ENCODE results near the gene DDX42. TPM values are rescaled to one million over a fixed set of nuclear protein-coding genes. Genes with fewer than 3 reads are reported as not detected.

The DDX42 gene
- total RNA-seq, 5 donors from 2014 or later (not counting 1 experiment from before 2014, with no cell fraction given), result 110 to 141 (median 123) TPM

DNA sequence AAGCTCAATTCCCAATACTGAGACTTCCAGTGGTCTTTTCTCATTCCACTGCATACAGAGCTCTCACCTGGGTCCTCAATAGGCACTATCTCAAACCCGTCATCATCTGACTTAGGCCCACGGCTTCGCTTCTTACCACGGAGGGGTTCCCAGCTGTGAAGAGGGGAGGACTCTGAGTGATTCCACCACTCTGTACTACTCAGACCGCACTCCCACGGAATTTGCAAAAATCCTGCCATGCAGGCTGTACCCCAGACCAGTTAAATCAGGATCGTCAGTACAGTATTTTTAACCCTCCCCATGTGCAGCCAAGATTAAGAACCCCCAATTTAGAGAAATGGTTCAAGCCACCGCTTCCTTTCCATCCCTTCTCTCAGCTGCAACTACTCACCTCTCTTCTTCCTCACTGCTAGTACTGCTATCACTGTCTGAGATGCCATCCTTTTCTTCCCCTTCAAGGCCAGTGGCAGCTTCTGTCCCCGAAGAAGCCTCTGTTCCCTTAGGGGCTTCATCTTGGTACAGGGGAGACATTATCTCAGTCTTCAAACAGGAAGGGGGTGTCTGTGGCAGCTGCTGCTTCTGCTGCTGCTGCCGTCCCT lies 47.1 kb downstream of the DDX42 start:
- H3K36me3 ChIP-seq (ENCODE audit: control insufficient read depth in 2 of 2, extremely low read depth in 1 of 2, insufficient read depth in 1 of 2, low read length in 1 of 2), result peaks cover 29 to 94% of the 10 kb centered on the region in 2 donors
- Mint-ChIP-seq H3K4me1 (peaks cover 28 to 53% (median 29%) of the 10 kb centered on the region in 3 donors), H3K27me3 (no peaks in the 10 kb centered on the region), H3K27ac (peak overlapping the region in 1 of 2 donors; percentile 85), H3K4me3 (peak overlapping the region in 1 of 3 donors; percentile 17), H3K9me3 (no peaks in the 10 kb centered on the region), H3K36me3 (peaks cover 70% of the 10 kb centered on the region)
- no peak for ATAC-seq (replicated peaks in 1 of 4)
- CTCF ChIA-PET, result no interaction called here
- no peak overlapping the region for H3K4me3 ChIP-seq (ENCODE audit: control insufficient read depth in 1 of 2, extremely low read depth in 1 of 2, low read length in 1 of 2)
- no peaks in the 10 kb centered on the region for H3K9me3 ChIP-seq
- peaks cover 3 to 17% of the 10 kb centered on the region in 2 experiments for H3K4me1 ChIP-seq (ENCODE audit: control insufficient read depth in 1 of 2, extremely low read depth in 1 of 2, insufficient read depth in 2 of 2, low read length in 2 of 2)
- no peaks in the 10 kb centered on the region for H3K27me3 ChIP-seq (replicated peaks in 1 of 2; ENCODE audit: control insufficient read depth in 2 of 2, extremely low read depth in 1 of 2, insufficient read depth in 2 of 2, low read length in 1 of 2)
- no peak overlapping the region for H3K27ac ChIP-seq (ENCODE audit: low read length)
- POLR2A ChIA-PET, result interaction anchor here in 1 of 2 donors (0.6 kb wide), 2 partner anchors 23 to 24 kb away, joined by 4 to 5 read pairs; no protein-coding TSS in a partner anchor
- DNase-seq, result no peak
- 81% methylated on average over 4 of the region's 10 CpGs for WGBS (ENCODE audit: insufficient coverage)

DNA sequence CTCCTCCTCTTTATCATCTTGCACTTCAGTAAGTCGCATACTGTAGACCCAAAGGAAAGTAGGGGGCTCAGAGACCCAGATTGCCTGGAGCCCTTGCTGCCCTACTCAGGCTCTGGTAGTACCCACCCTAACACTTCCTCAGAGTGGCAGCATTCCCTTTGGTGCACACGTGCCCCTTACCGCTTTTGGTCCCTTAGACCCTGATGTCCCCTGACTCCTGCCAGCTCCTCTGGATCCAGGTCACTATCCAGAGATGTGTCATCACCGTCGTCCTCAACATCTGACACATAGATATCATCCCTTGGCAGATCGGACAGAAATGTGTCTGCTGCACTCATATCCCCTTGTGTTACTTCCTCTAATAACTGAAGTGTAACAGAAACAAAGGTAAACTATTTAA lies 47.8 kb downstream of the DDX42 start:
- peaks cover 7 to 24% of the 10 kb centered on the region in 2 experiments for H3K4me1 ChIP-seq (ENCODE audit: control insufficient read depth in 1 of 2, extremely low read depth in 1 of 2, insufficient read depth in 2 of 2, low read length in 2 of 2)
- H3K36me3 Mint-ChIP-seq, result peaks cover 67% of the 10 kb centered on the region
- H3K27ac ChIP-seq (ENCODE audit: low read length), result no peak overlapping the region
- 85% methylated on average over 2 of the region's 6 CpGs for WGBS (ENCODE audit: insufficient coverage)
- no peaks in the 10 kb centered on the region for H3K27me3 Mint-ChIP-seq
- no peaks in the 10 kb centered on the region for H3K27me3 ChIP-seq (replicated peaks in 1 of 2; ENCODE audit: control insufficient read depth in 2 of 2, extremely low read depth in 1 of 2, insufficient read depth in 2 of 2, low read length in 1 of 2)
- peaks cover 29 to 86% of the 10 kb centered on the region in 2 donors for H3K36me3 ChIP-seq (ENCODE audit: control insufficient read depth in 2 of 2, extremely low read depth in 1 of 2, insufficient read depth in 1 of 2, low read length in 1 of 2)
- POLR2A ChIA-PET, result interaction anchor here in 1 of 2 donors (0.6 kb wide), 1 partner anchor 22 kb away, joined by 5 read pairs; no protein-coding TSS in a partner anchor
- peak overlapping the region in 2 of 3 donors; percentile 39 to 48 for H3K4me3 Mint-ChIP-seq
- no peak for ATAC-seq (replicated peaks in 1 of 4)
- H3K4me1 Mint-ChIP-seq, result peaks cover 35 to 61% (median 37%) of the 10 kb centered on the region in 3 donors
- no peak for DNase-seq
- H3K27ac Mint-ChIP-seq, result peak overlapping the region; percentile 72 to 82
- CTCF ChIA-PET, result no interaction called here
- H3K9me3 ChIP-seq, result no peaks in the 10 kb centered on the region
- no peaks in the 10 kb centered on the region for H3K9me3 Mint-ChIP-seq
- no peak overlapping the region for H3K4me3 ChIP-seq (ENCODE audit: control insufficient read depth in 1 of 2, extremely low read depth in 1 of 2, low read length in 1 of 2)

DNA sequence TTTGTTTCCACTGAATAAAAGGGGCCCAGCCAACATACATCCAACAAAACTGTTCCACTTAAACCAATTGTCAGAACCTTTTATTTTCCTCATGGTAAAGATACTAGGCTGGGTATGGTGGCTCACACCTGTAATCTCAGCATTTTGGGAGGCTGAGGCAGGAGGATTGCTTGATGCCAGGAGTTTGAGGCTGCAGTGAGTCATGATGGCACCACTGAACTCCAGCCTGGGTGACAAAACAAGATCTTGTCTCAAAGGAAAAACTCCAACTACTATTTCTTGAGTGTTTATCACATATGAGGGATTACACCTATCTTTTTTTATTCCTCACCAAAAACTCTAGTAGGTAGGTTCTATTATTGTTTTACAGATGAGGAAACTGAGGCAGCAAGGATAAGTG lies 48.6 kb downstream of the DDX42 start:
- peaks cover 62% of the 10 kb centered on the region for H3K36me3 Mint-ChIP-seq
- peak overlapping the region; percentile 2 to 82 for H3K27ac Mint-ChIP-seq
- Histone ChIP-seq H3K9me3 (no peaks in the 10 kb centered on the region), H3K27me3 (replicated peaks in 1 of 2; ENCODE audit: control insufficient read depth in 2 of 2, extremely low read depth in 1 of 2, insufficient read depth in 2 of 2, low read length in 1 of 2) (no peaks in the 10 kb centered on the region), H3K4me3 (ENCODE audit: control insufficient read depth in 1 of 2, extremely low read depth in 1 of 2, low read length in 1 of 2) (no peak overlapping the region), H3K4me1 (ENCODE audit: control insufficient read depth in 1 of 2, extremely low read depth in 1 of 2, insufficient read depth in 2 of 2, low read length in 2 of 2) (peaks cover 7 to 24% of the 10 kb centered on the region in 2 experiments), H3K27ac (ENCODE audit: low read length) (no peak overlapping the region), H3K36me3 (ENCODE audit: control insufficient read depth in 2 of 2, extremely low read depth in 1 of 2, insufficient read depth in 1 of 2, low read length in 1 of 2) (peaks cover 27 to 79% of the 10 kb centered on the region in 2 donors)
- ATAC-seq (replicated peaks in 1 of 4) (no peak), DNase-seq (no peak)
- H3K9me3 Mint-ChIP-seq, result no peaks in the 10 kb centered on the region
- POLR2A ChIA-PET, result no interaction called here
- H3K4me1 Mint-ChIP-seq, result peaks cover 38 to 68% (median 43%) of the 10 kb centered on the region in 3 donors
- CTCF ChIA-PET, result interaction anchor here in 1 of 2 donors (0.6 kb wide), 1 partner anchor 49 kb away, joined by 3 read pairs; the partner anchor contains the start of genes CCDC47 and DDX42
- no peak overlapping the region for H3K4me3 Mint-ChIP-seq
- no peaks in the 10 kb centered on the region for H3K27me3 Mint-ChIP-seq

DNA sequence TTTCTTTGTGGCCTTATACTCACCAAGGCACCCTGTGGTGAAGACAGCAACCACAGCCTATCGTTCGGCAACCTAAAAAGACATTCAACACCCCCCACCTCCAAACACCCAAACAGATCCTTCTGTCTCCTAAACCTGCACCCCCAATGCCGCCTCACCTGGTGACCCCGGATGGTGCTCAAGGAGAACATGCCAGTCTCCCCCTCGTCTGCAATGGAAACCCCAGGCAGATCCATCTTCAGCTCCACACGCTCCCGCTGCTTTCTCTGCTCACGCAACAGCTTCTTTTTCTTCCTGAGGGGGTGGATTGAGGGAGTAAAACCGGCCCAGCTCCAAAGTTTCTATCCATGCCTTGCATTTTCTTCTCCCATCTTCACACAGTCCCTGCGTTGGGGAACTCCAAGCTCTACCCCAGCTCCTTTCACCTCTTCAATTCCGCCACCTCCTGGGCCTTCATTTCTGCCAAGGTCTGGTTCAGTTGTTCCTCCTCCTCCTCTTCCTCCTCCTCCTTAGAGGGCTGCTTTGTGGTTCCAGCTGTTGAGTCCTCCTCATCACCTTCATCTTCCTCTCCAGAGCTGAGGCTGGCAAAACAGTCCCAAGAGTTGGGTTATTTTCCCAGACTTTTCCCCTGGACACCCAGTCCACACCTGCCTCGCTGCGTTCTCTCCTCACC lies 49.8 kb downstream of the DDX42 start:
- Mint-ChIP-seq H3K9me3 (no peaks in the 10 kb centered on the region), H3K27me3 (no peaks in the 10 kb centered on the region), H3K27ac (peak overlapping the region; percentile 48 to 61), H3K4me1 (peaks cover 49 to 76% (median 53%) of the 10 kb centered on the region in 3 donors), H3K36me3 (peaks cover 50% of the 10 kb centered on the region), H3K4me3 (peak overlapping the region in 1 of 3 donors; percentile 31)
- ATAC-seq (replicated peaks in 1 of 4), result no peak
- DNase-seq, result no peak
- peaks cover 18 to 33% of the 10 kb centered on the region in 2 experiments for H3K4me1 ChIP-seq (ENCODE audit: control insufficient read depth in 1 of 2, extremely low read depth in 1 of 2, insufficient read depth in 2 of 2, low read length in 2 of 2)
- WGBS (ENCODE audit: insufficient coverage), result 96% methylated on average over 8 of the region's 13 CpGs
- no peaks in the 10 kb centered on the region for H3K9me3 ChIP-seq
- no peak overlapping the region for H3K4me3 ChIP-seq (ENCODE audit: control insufficient read depth in 1 of 2, extremely low read depth in 1 of 2, low read length in 1 of 2)
- peaks cover 27 to 69% of the 10 kb centered on the region in 2 donors for H3K36me3 ChIP-seq (ENCODE audit: control insufficient read depth in 2 of 2, extremely low read depth in 1 of 2, insufficient read depth in 1 of 2, low read length in 1 of 2)
- H3K27me3 ChIP-seq (replicated peaks in 1 of 2; ENCODE audit: control insufficient read depth in 2 of 2, extremely low read depth in 1 of 2, insufficient read depth in 2 of 2, low read length in 1 of 2), result no peaks in the 10 kb centered on the region
- no peak overlapping the region for H3K27ac ChIP-seq (ENCODE audit: low read length)
- ChIA-PET POLR2A (no interaction called here), CTCF (no interaction called here)

DNA sequence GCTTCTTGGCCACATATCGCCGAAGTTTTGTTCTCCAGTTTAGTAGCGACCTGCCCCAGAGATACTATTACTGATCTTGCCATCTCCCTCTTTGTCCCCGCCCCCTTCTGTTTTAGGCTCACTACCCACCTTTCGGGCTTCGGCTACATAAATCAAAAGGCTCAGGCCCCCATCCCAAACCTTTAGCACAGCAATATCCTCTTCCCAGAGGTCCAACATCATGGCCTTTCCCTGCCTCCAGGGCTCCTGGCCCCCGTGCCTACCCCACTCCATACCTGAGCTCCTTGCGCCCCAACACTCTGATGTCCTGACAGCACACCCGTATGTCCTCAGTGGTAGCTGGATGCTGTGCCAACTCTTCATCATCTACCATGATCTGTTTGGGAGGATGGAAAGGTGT lies 50.4 kb downstream of the DDX42 start:
- CTCF ChIA-PET, result no interaction called here
- Mint-ChIP-seq H3K27ac (peak overlapping the region; percentile 23 to 48), H3K36me3 (peaks cover 49% of the 10 kb centered on the region), H3K4me1 (peaks cover 50 to 78% (median 58%) of the 10 kb centered on the region in 3 donors), H3K4me3 (peak overlapping the region in 1 of 3 donors; percentile 31), H3K27me3 (no peaks in the 10 kb centered on the region), H3K9me3 (no peaks in the 10 kb centered on the region)
- H3K4me3 ChIP-seq (ENCODE audit: control insufficient read depth in 1 of 2, extremely low read depth in 1 of 2, low read length in 1 of 2), result no peak overlapping the region
- H3K9me3 ChIP-seq, result no peaks in the 10 kb centered on the region
- ATAC-seq (replicated peaks in 1 of 4), result no peak
- peaks cover 23 to 38% of the 10 kb centered on the region in 2 experiments for H3K4me1 ChIP-seq (ENCODE audit: control insufficient read depth in 1 of 2, extremely low read depth in 1 of 2, insufficient read depth in 2 of 2, low read length in 2 of 2)
- H3K27ac ChIP-seq (ENCODE audit: low read length), result no peak overlapping the region
- DNase-seq, result no peak
- POLR2A ChIA-PET, result no interaction called here
- peaks cover 27 to 69% of the 10 kb centered on the region in 2 donors for H3K36me3 ChIP-seq (ENCODE audit: control insufficient read depth in 2 of 2, extremely low read depth in 1 of 2, insufficient read depth in 1 of 2, low read length in 1 of 2)
- H3K27me3 ChIP-seq (replicated peaks in 1 of 2; ENCODE audit: control insufficient read depth in 2 of 2, extremely low read depth in 1 of 2, insufficient read depth in 2 of 2, low read length in 1 of 2), result no peaks in the 10 kb centered on the region
- 90% methylated on average over 7 of the region's 9 CpGs for WGBS (ENCODE audit: insufficient coverage)

DNA sequence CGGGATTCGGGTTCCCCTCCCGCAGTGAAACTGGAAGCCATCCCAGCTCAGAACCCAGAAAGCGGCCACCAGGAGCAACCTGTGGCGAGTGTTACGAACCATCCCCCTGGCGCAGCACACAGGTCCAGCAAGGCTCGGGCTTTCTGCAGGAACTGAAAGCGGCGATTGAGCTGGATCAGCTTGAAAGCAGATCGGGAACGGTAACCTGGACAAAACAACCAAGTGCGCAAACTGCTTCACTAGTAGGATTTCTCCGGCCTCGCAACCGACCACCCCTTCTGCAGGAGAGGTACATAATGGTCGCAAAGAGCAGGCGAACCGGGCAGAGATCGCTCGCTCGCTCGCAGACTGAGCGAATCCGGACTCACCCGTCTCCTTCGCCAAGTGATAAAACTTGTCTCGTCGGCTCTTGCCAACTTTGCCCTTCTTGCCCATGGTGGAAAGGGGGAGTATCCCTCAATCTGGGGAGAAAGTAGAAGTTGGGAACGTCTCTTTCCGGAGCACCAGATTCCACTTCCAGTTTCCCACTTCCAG lies 52.6 kb downstream of the DDX42 start:
- peak overlapping the region; percentile 81 for H3K27ac ChIP-seq (ENCODE audit: low read length)
- no peaks in the 10 kb centered on the region for H3K27me3 ChIP-seq (replicated peaks in 1 of 2; ENCODE audit: control insufficient read depth in 2 of 2, extremely low read depth in 1 of 2, insufficient read depth in 2 of 2, low read length in 1 of 2)
- H3K4me1 ChIP-seq (ENCODE audit: control insufficient read depth in 1 of 2, extremely low read depth in 1 of 2, insufficient read depth in 2 of 2, low read length in 2 of 2), result peaks cover 27 to 51% of the 10 kb centered on the region in 2 experiments
- peaks cover 28 to 72% of the 10 kb centered on the region in 2 donors for H3K36me3 ChIP-seq (ENCODE audit: control insufficient read depth in 2 of 2, extremely low read depth in 1 of 2, insufficient read depth in 1 of 2, low read length in 1 of 2)
- Mint-ChIP-seq H3K36me3 (peaks cover 57% of the 10 kb centered on the region), H3K4me3 (peak overlapping the region; percentile 96 to 98 (median 98)), H3K27me3 (no peaks in the 10 kb centered on the region), H3K4me1 (peaks cover 71 to 90% (median 76%) of the 10 kb centered on the region in 3 donors), H3K9me3 (no peaks in the 10 kb centered on the region), H3K27ac (peak overlapping the region; percentile 99 to 100)
- DNase-seq (peak in 2 of 35 experiments; percentile 17 to 19), ATAC-seq (replicated peaks in 1 of 4) (peak; percentile 3 to 7 (median 4))
- 1% methylated on average over 31 of the region's 31 CpGs for WGBS (ENCODE audit: insufficient coverage)
- H3K4me3 ChIP-seq (ENCODE audit: control insufficient read depth in 1 of 2, extremely low read depth in 1 of 2, low read length in 1 of 2), result peak overlapping the region; percentile 80 to 100
- ChIA-PET CTCF (interaction anchor here in 1 of 2 donors (0.6 to 1.2 kb wide), 6 partner anchors 17 to 58 kb away, joined by 3 to 5 read pairs (median 4); partner anchors contain the start of genes CCDC47, DDX42 and SMARCD2), POLR2A (interaction anchor here in 1 of 2 donors (0.6 to 1.5 kb wide), 2 partner anchors 53 to 670 kb away, joined by 3 read pairs; partner anchors contain the start of genes CCDC47 and DDX42)
- no peaks in the 10 kb centered on the region for H3K9me3 ChIP-seq
